G401.6 (cell line): Measurements from ENCODE around the gene PTPN5.

Experiments
- FAIRE-seq: peaks from 2 replicates; lab custom pipeline; 2012; peaks lifted over from hg19 to GRCh38; lab: Jason Lieb, UNC

PTPN5 gene

GRCh38 chr11:18773104-18773503, 18.5 kb downstream of the PTPN5 start:
- no peak for FAIRE-seq

GRCh38 chr11:18772211-18772610, 19.4 kb downstream of the PTPN5 start:
- FAIRE-seq: no peak

GRCh38 chr11:18771266-18772035, 20.1 kb downstream of the PTPN5 start:
- FAIRE-seq: no peak

- FAIRE-seq: no peak
These were observed 21.0 kb downstream of the PTPN5 start for GRCh38 chr11:18770479-18771125.

GRCh38 chr11:18769802-18770456, 21.7 kb downstream of the PTPN5 start:
- no peak for FAIRE-seq

DNA sequence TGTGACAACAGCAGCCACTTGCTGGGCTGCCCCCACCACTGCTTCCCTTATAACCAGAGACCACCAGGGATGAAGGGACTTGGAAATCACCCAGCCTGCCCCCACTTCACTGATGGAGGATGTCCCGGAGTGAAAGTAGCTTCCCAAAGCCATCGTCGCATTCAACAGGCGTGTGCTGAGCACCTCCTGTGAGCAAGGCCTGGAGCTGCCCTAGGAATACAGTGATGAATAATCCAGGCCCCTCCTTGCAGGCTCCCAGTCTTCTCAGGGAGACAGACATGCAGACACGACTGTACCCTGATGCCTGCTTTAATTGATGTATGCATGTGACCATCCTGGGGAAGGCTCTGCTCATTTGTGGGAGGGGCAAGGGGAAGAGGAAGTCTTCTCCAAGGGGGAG, 22.6 kb downstream of the PTPN5 start:
- FAIRE-seq: no peak

- no peak for FAIRE-seq
These were observed 23.1 kb downstream of the PTPN5 start for GRCh38 chr11:18768472-18768901.

GRCh38 chr11:18766015-18766414, 25.6 kb downstream of the PTPN5 start:
- no peak for FAIRE-seq

GRCh38 chr11:18765554-18765953, 26.0 kb downstream of the PTPN5 start:
- FAIRE-seq: no peak

DNA sequence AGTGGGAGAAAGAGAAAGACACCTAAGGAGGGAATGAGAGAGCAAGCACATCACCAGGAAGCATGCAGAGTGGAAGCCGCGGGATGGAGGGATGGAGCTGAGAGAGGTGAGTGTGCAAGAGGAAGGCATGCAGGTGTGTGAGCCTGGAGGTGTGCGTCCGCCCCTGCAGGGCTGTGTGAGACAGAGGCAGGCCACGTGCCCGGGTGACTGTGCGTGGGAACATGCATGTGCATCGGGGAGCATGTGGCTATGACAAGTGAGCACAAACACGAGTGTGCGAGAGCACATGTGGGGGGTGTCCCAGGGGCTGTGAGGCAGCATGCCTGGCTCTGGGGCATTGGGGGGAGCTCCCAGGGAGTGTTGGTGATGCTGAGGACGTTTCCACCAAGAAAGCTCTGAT, 29.9 kb downstream of the PTPN5 start:
- FAIRE-seq: no peak

- no peak for FAIRE-seq
These were observed 30.5 kb downstream of the PTPN5 start for GRCh38 chr11:18761144-18761543.

- no peak for FAIRE-seq
These were observed 33.8 kb downstream of the PTPN5 start for GRCh38 chr11:18757811-18758210.

GRCh38 chr11:18756889-18757288, 34.7 kb downstream of the PTPN5 start:
- FAIRE-seq: no peak

DNA sequence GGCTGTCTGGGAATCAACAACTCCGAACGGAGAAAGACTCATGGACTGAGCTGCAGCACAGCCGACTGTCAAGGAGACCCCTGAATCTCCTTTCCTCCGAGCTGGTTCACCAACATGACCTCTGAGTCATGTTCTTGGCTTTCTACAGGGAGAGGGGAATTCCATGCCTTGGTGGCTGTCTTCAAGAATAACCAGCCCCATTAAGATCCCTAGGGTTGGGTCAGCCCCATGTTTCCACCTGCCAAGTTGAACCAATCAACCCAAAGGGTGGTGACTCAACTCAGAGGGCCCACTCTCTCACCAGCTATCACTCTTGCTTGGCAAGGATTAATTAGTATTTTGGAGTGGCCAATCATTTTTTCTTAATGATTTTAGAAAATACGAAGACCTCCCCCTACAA, 37.3 kb downstream of the PTPN5 start:
- no peak for FAIRE-seq

DNA sequence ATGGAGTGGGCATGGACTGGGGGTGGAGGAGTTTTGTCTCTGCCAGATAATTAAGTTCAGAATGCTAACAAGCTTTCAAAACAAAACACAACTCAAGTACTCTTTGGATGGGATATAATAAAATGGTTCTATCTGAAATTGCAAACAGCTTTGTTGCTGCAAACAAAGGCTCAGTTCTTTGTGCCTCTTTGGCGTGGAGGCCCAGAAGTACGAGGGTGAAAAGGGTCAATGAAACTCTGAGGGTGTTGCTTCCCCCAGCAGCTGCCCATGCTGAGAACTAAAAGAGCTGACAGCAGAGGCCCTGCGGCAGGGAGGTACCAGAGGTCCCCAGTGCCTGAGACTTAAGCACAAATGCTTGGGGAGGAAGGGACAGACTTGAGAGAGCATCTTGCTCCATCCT, 39.1 kb downstream of the PTPN5 start:
- FAIRE-seq: no peak

- FAIRE-seq: no peak
These were observed 40.7 kb downstream of the PTPN5 start for GRCh38 chr11:18750944-18751343.

DNA sequence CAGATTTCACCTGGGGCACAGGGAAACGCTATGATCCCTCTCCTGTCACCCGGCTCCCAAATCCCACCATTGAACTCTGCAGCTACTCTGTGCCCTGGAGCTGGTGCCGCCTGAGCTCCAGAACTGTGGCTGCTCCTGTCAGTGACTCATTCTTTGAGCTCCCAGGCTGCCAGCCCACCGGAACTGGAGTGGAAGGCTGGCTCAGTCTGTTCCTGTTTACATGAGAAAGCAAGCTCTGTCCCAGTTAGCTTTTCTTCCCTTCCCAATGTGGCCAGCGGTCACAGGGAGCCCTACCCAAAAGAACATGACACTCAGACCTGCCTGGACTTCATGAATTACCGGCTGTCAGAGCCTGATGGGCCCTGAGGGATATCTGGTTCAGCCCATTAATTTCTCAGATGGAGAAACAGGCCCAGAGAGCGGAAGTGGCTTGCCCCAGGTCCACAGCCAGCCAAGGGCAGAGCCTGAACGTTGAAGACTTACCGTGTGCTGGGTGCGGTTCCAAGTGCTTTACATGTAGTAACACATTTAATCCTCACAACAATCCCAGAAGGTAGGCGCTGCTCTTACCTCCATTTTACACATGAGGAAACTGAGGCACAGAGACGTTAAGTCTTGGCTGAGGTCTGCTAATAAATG, 41.8 kb downstream of the PTPN5 start:
- no peak for FAIRE-seq

- FAIRE-seq: no peak
These were observed 42.7 kb downstream of the PTPN5 start for GRCh38 chr11:18748766-18749365.

GRCh38 chr11:18745251-18745650, 46.3 kb downstream of the PTPN5 start:
- no peak for FAIRE-seq

DNA sequence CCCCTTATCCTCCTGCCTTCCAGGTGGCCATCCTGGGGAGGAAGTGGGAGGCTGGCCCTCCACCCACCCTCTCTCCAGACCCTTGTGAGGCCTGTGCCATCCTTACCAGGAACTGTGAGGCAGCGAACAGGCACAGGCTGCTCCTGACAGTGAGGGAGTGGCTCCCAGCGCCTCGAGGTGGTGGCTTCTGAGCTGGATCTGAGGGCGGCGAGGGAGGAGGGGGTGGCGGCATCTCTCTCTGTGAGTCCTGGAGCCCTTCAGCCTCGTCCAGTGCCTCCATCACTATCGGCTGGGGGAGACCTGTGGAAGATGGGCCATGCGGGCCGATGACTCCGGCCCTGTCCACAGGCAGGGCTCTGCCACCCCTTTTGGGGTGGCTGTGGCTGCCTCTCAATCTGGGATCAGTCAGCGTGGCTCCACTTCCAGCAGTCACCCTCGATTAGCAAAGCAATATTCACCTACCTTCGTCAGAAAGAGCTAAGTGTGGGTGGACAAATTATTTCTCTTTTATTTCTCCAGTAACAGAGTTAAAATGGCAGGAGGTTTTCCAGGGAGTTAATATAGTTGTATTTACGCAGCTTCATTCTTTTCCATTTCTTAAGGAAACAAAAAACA, 47.6 kb downstream of the PTPN5 start:
- no peak for FAIRE-seq

- FAIRE-seq: no peak
These were observed 48.2 kb downstream of the PTPN5 start for GRCh38 chr11:18743365-18743764.

DNA sequence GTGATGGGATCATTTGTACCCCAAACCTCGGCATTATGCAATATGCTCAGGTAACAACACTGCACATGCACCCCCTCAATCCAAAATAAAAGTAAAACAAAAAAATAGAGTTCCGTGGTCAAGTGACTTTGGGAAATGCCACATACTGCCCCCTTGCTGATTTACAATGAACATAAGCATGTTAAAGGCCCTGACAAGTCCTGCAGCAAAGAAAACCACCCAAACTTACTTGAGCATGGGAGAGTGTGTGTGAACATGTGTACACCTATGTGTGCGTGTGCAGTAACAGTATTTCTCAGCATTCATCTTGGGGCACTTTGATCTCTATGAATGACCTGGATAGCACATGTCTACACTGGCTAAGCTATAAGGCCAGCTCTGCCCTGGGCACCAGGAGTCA, 49.8 kb downstream of the PTPN5 start:
- FAIRE-seq: no peak
